Prostate gland (tissue), 2 donors: ENCODE data around the gene MYH3. TPM values are rescaled to one million over a fixed set of nuclear protein-coding genes. Genes with fewer than 3 reads are reported as not detected.

ENCODE experiments used
- DNase-seq: peaks from one replicate; pipeline ENCODE4 v3.0.0-alpha.2; 2019; ENCODE audit warnings: low spot score
- H3K27ac ChIP-seq, 2 donors: fragments of 200-600 bp; sonication (generic); 2 replicates each; pipeline ENCODE4 v1.5.1; 2017 to 2019
- H3K27me3 ChIP-seq: fragments of 200-600 bp; sonication (generic); replicated peaks from 2 replicates; pipeline ENCODE4 v1.5.1; 2019; ENCODE audit not compliant: insufficient read depth
- H3K36me3 ChIP-seq, 2 donors: fragments of 200-600 bp; sonication (generic); 1 replicate in 1 of 2; 2 replicates in 1 of 2; pipeline versions ENCODE4 v1.5.1 to v1.8.1; 2017 to 2019
- H3K4me1 ChIP-seq: fragments of 200-600 bp; sonication (generic); replicated peaks from 2 replicates; pipeline ENCODE4 v1.5.1; 2019
- H3K4me3 ChIP-seq, 2 donors: fragments of 200-600 bp; sonication (generic); 2 replicates each; pipeline ENCODE4 v1.5.1; 2017 to 2019
- H3K9me3 ChIP-seq: fragments of 200-600 bp; sonication (generic); 2 replicates; pipeline ENCODE4 v1.5.1; 2017
- POLR2A ChIP-seq: fragments of 450-650 bp; IDR thresholded peaks from one replicate; pipeline ENCODE4 v1.6.1; 2016; ENCODE audit warnings: antibody characterized with exemption, mild to moderate bottlenecking
- POLR2AphosphoS5 ChIP-seq: sonication (generic); formaldehyde crosslinking; IDR thresholded peaks from one replicate; pipeline ENCODE4 v1.6.1; 2017; ENCODE audit warnings: antibody characterized with exemption
- WGBS: methylation state at CpG from one replicate; pipeline ENCODE4 v1.1.5; 2018; 5-methylcytosine and 5-hydroxymethylcytosine counted together
- intact Hi-C: fragments of 100-400 bp; cut with DNase I; formaldehyde crosslinking; loops from one replicate; pipeline ENCODE4 v1.14.2; 2022
- total RNA-seq, 2 donors: library from RNA; depleted of rRNA; stranded (reverse); fragments of >200 nt; gene quantifications; one replicate each; pipeline ENCODE4 v1.1.0, GENCODE V29; 2016
- TF ChIP-seq, protein P1 (sequence below), 4 experiments: fragments of 200-600 bp in 2 of 4; fragments of 450-650 bp in 2 of 4; sonication (generic) in 2 of 4; IDR thresholded peaks; 1 replicate in 3 of 4; 2 replicates in 1 of 4; pipeline ENCODE4 v1.5.1; 2016 to 2019; ENCODE audit warnings: antibody characterized with exemption in 4 of 4, mild to moderate bottlenecking in 2 of 4, moderate library complexity in 2 of 4

Gene MYH3
- total RNA-seq, 2 donors from 2014 or later, result 5.9 to 14.8 TPM

DNA sequence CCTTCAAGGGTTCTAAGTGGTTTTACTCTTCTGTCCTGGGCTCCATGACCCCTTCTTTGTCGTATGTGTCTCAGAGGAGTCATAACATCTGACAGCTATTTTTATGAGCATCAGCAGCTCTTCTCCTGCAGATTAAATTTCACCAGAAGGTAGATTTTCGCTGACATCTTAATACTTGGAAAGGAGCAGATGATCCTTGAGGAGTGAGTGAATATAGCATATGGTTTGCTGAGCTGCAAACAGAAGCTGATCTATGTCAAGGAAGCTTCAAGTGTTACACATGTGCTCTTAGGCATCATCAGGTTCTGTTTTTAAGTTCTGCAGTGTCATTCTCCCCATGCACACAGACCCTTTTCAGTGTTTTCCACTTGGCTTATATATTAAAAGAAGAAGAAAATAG, 58.5 kb downstream of the MYH3 start:
- H3K9me3 ChIP-seq, result no peaks in the 10 kb centered on the region
- DNase-seq, result no peak
- WGBS, result 45% methylated on average over 2 of the region's 2 CpGs
- H3K27ac ChIP-seq, result no peak overlapping the region
- H3K27me3 ChIP-seq, result no peaks in the 10 kb centered on the region
- TF ChIP-seq POLR2AphosphoS5 (no peak), POLR2A (no peak)
- TF ChIP-seq, protein P1, sequence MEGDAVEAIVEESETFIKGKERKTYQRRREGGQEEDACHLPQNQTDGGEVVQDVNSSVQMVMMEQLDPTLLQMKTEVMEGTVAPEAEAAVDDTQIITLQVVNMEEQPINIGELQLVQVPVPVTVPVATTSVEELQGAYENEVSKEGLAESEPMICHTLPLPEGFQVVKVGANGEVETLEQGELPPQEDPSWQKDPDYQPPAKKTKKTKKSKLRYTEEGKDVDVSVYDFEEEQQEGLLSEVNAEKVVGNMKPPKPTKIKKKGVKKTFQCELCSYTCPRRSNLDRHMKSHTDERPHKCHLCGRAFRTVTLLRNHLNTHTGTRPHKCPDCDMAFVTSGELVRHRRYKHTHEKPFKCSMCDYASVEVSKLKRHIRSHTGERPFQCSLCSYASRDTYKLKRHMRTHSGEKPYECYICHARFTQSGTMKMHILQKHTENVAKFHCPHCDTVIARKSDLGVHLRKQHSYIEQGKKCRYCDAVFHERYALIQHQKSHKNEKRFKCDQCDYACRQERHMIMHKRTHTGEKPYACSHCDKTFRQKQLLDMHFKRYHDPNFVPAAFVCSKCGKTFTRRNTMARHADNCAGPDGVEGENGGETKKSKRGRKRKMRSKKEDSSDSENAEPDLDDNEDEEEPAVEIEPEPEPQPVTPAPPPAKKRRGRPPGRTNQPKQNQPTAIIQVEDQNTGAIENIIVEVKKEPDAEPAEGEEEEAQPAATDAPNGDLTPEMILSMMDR (IDR thresholded peaks at IDR 0.05), result no peak
- intact Hi-C loops, result no loop called here
- no peaks in the 10 kb centered on the region for H3K36me3 ChIP-seq
- no peak overlapping the region for H3K4me3 ChIP-seq
- no peaks in the 10 kb centered on the region for H3K4me1 ChIP-seq

DNA sequence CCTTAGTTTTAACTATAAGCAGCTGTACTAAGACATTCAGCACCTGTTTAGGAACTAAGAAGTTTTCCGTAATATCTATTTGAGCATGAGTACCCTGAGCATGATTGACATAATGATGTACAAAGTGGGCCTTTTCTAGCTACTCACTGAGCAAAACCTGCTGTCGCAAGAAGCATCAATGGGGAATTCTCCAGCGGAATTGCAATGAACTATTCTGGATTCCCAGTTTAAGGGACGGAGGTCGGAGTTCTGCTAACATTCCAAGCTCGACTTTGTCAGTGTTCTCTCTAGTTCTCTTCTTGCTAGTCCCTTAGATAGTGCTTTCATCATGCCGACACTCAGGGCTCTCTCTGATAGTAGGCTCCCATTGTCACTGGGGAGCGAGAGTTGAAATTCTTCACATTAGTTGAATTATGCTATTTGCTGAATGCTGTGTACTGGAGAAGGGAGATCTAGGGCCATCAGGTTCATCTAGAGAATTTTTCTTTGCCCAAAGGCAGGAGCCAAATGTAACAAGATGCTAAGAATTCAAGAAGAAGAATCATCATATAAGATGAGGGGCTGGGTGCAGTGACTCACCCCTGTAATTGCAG, 67.5 kb downstream of the MYH3 start:
- TF ChIP-seq, protein P1 (IDR thresholded peaks at IDR 0.05), result no peak
- TF ChIP-seq POLR2A (no peak), POLR2AphosphoS5 (no peak)
- 91% methylated on average over 8 of the region's 8 CpGs for WGBS
- Histone ChIP-seq H3K9me3 (no peaks in the 10 kb centered on the region), H3K4me1 (no peaks in the 10 kb centered on the region), H3K36me3 (no peaks in the 10 kb centered on the region), H3K4me3 (no peak overlapping the region), H3K27ac (no peak overlapping the region), H3K27me3 (no peaks in the 10 kb centered on the region)
- intact Hi-C loops, result no loop called here
- no peak for DNase-seq

DNA sequence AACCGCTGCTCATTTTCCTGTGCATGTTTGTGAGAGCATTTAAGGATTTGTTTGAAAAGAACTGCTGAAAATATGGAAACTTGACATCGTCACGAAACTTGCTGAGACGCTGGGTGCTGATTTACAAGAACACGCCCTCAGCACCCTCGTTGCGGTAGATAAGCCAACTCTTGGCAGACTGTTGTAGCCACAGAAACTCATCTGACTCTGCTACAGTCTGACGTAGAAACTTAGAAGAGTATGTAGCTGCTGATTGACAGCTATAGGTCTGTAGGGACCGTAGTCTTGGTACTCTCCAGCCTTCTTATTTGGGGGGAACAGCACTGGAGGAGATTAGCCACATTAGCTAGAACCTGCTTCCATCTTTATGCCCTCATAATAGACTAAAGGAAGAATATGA, 71.6 kb downstream of the MYH3 start:
- H3K4me3 ChIP-seq, result no peak overlapping the region
- no peak overlapping the region for H3K27ac ChIP-seq
- intact Hi-C loops, result no loop called here
- DNase-seq, result no peak
- no peak for TF ChIP-seq POLR2AphosphoS5
- TF ChIP-seq, protein P1 (IDR thresholded peaks at IDR 0.05), result no peak
- TF ChIP-seq POLR2A, result no peak
- no peaks in the 10 kb centered on the region for H3K9me3 ChIP-seq
- WGBS, result 70% methylated on average over 9 of the region's 9 CpGs
- no peaks in the 10 kb centered on the region for H3K4me1 ChIP-seq
- no peaks in the 10 kb centered on the region for H3K27me3 ChIP-seq
- H3K36me3 ChIP-seq, result no peaks in the 10 kb centered on the region

DNA sequence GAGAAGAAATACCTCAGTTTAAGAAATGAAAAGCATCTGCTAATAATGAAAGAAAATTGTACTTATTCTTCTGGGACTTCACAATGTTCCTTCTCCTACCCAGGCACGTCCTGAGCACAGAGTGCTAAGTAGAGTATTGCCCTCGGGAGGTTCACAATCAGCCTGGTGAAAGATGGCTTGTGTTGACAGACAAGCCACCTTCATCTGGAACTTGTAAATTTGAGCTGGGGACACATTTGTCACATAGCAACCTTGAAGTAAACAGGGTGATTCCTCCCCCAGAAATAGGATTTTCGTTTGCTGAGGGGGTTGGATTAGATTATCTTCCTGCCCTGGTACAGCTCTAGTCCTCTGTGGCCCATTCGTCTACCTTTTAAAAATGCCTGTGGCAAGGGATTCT, 73.3 kb downstream of the MYH3 start:
- no peak for DNase-seq
- TF ChIP-seq POLR2AphosphoS5, result no peak
- TF ChIP-seq, protein P1 (IDR thresholded peaks at IDR 0.05), result no peak
- no peak overlapping the region for H3K4me3 ChIP-seq
- H3K27me3 ChIP-seq, result no peaks in the 10 kb centered on the region
- intact Hi-C loops, result no loop called here
- H3K27ac ChIP-seq, result no peak overlapping the region
- no peaks in the 10 kb centered on the region for H3K36me3 ChIP-seq
- WGBS, result 44% methylated on average over 4 of the region's 4 CpGs
- no peaks in the 10 kb centered on the region for H3K9me3 ChIP-seq
- no peaks in the 10 kb centered on the region for H3K4me1 ChIP-seq

DNA sequence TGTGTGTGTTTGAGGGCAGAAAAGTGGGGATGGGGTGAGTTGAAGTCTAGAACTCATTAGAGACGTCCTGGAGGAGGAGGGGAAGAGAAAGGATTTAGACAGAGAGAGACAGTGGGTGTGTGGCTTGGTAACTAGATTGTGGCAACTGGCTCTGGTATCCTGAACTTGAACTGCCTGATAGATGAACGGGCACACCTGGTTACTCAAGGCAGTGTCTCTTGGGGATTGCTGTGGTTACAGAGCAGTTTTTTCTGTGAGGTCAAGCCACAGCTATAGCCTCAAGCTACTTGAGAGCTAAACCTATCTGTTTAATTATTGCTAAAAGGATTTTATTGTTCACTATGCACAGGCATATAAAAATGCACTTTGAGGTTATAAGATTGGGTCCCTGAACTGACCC, 77.8 kb downstream of the MYH3 start:
- TF ChIP-seq, protein P1 (IDR thresholded peaks at IDR 0.05), result no peak
- TF ChIP-seq POLR2AphosphoS5 (no peak), POLR2A (no peak)
- intact Hi-C loops, result no loop called here
- H3K9me3 ChIP-seq, result no peaks in the 10 kb centered on the region
- H3K27me3 ChIP-seq, result no peaks in the 10 kb centered on the region
- 21% methylated on average over 2 of the region's 2 CpGs for WGBS
- no peak overlapping the region for H3K27ac ChIP-seq
- H3K4me3 ChIP-seq, result no peak overlapping the region
- no peak for DNase-seq
- H3K4me1 ChIP-seq, result no peaks in the 10 kb centered on the region
- no peaks in the 10 kb centered on the region for H3K36me3 ChIP-seq
